Measurements from ENCODE around the gene ALB. TPM values are rescaled to one million over a fixed set of nuclear protein-coding genes. Genes with fewer than 3 reads are reported as not detected.
"Not testable (repeated sequence)": the region's sequence is repeated elsewhere in the genome, so short reads cannot be mapped to it uniquely, and the experiment has no call there.

The ALB gene
- total RNA-seq = 10 to 100 TPM; 13.8 to 22.6 (median 18.3) TPM

DNA sequence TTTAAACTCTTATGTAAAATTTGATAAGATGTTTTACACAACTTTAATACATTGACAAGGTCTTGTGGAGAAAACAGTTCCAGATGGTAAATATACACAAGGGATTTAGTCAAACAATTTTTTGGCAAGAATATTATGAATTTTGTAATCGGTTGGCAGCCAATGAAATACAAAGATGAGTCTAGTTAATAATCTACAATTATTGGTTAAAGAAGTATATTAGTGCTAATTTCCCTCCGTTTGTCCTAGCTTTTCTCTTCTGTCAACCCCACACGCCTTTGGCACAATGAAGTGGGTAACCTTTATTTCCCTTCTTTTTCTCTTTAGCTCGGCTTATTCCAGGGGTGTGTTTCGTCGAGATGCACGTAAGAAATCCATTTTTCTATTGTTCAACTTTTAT, at the start of gene ALB:
TSS of gene ALB (plus strand) at position 246 of the 400 bp plus-strand sequence. CDS start at position 287, 41 bp downstream.
- no peaks in the 10 kb centered on the region for H3K9me3 Mint-ChIP-seq
- H3K4me3 Mint-ChIP-seq = no peak within 1 kb of the TSS
- no peaks in the 10 kb centered on the region for H3K4me1 Mint-ChIP-seq (ENCODE audit: low read depth)
- DNase-seq = no peak
- H3K36me3 Mint-ChIP-seq (ENCODE audit: insufficient read depth) = no peaks in the 10 kb centered on the region
- H3K27me3 Mint-ChIP-seq (ENCODE audit: low read depth) = no peaks in the 10 kb centered on the region
- ATAC-seq = no peak

DNA sequence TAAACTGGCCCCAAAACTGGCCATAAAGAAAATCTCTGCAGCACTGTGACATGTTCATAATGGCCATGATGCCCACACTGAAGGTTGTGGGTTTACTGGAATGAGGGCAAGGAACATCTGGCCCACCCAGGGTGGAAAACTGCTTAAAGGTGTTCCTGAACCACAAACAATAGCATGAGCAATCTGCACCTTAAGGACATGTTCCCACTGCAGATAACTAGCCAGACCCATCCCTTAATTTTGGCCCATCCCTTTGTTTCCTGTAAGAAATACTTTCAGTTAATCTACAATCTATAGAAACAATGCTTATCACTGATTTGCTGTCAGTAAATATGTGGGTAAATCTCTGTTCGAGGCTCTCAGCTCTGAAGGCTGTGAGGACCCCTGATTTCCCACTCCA, 46.9 kb upstream of the ALB start:
- H3K36me3 Mint-ChIP-seq (ENCODE audit: insufficient read depth); H3K27me3 Mint-ChIP-seq (ENCODE audit: low read depth); H3K4me3 Mint-ChIP-seq; H3K4me1 Mint-ChIP-seq (ENCODE audit: low read depth); DNase-seq; ATAC-seq: not testable (repeated sequence)
- peaks cover 16% of the 10 kb centered on the region for H3K9me3 Mint-ChIP-seq

DNA sequence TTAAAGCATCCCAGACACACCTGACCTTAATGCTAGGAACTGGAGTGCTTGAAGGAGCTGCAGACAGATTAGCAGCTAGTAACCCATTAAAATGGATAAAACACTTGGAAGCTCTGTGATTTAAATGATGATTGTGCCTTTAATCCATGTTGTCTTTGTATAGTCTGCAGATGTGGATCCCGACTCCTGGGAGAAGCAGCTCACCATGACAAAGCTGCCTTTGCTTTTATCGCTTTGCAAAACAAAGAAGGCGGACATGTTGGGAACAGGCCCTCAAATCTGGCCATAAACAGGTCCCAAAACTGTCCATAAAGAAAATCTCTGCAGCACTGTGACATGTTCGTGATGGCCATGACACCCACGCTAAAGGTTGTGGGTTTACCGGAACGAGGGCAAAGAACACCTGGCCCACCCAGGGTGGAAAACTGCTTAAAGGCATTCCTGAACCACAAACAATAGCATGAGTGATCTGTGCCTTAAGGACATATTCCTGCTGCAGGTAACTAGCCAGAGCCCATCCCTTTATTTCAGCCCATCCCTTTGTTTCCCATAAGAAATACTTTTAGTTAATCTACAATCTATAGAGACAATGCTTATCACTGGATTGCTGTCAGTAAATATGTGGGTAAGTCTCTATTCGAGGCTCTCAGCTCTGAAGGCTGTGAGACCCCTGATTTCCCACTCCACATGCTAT, 34.4 kb upstream of the ALB start:
- not testable (repeated sequence) for H3K36me3 Mint-ChIP-seq (ENCODE audit: insufficient read depth); H3K4me3 Mint-ChIP-seq; H3K4me1 Mint-ChIP-seq (ENCODE audit: low read depth); H3K27me3 Mint-ChIP-seq (ENCODE audit: low read depth); ATAC-seq; H3K9me3 Mint-ChIP-seq; DNase-seq

DNA sequence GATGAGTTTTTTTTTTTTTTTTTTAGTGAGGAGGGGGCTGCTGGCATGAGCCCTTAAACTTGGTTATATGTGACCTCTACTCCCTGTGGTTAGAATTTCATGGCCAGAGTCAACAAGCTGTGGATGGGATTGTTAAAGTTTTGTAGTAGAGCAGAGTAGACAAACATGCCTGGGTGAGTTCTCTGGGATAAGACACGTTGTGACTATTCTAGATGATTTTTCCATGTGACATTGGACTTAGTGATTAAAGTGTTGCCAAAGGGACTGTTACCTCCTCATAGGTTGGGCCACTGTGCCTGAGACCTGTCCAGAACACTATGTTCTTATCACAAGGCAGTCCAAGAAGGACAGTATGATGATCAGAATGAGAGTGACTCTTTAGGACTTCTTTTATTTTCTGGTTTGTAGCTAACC, 28.8 kb upstream of the ALB start:
- Mint-ChIP-seq H3K4me3 (no peak overlapping the region), H3K27me3 (ENCODE audit: low read depth) (no peaks in the 10 kb centered on the region), H3K36me3 (ENCODE audit: insufficient read depth) (no peaks in the 10 kb centered on the region), H3K9me3 (peaks cover 3% of the 10 kb centered on the region), H3K4me1 (ENCODE audit: low read depth) (no peaks in the 10 kb centered on the region)
- DNase-seq = no peak
- ATAC-seq = no peak

DNA sequence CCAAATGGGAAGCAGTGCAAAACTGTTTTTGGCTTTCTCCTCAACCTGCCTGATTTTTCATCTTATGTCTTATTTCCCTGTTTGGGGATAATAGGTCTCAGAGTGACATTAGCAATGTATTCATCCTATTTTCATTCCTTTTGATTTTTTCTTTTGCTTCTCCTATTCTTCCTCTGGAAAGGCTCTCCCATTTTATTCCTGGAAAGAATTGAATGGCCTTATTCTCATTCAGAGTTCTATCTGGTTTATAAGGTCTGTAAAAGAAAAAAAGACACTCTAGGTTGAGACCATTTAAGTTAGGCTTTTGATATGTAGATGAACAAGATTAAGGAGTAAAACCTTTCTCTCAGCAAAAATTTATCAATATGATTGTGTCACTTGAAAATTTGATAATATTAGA, 27.8 kb upstream of the ALB start:
- no peaks in the 10 kb centered on the region for H3K36me3 Mint-ChIP-seq (ENCODE audit: insufficient read depth)
- H3K4me1 Mint-ChIP-seq (ENCODE audit: low read depth) = no peaks in the 10 kb centered on the region
- no peak for ATAC-seq

DNA sequence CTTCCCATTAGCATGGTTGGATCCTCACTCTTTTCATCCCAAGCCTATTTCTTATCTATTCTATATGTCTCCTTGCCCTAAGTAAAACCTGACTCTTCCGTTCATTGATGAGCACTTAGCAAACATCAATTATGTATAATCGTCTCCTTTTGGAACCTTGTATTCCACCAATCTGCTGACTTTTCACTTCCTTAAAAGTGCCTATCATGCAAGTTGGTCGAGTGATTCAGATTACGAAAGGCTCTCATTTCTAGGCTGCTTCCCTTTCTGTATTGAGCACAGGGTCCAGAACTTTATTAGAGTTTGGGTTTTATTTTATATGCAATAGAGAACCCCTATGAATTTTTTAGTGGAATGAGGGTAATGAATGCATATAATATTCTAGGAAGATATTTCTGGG, 27.1 kb upstream of the ALB start:
- H3K36me3 Mint-ChIP-seq (ENCODE audit: insufficient read depth) = no peaks in the 10 kb centered on the region
- H3K4me3 Mint-ChIP-seq = no peak overlapping the region
- H3K27me3 Mint-ChIP-seq (ENCODE audit: low read depth) = no peaks in the 10 kb centered on the region
- no peaks in the 10 kb centered on the region for H3K9me3 Mint-ChIP-seq
- DNase-seq = no peak
- H3K4me1 Mint-ChIP-seq (ENCODE audit: low read depth) = no peaks in the 10 kb centered on the region
- ATAC-seq = no peak

More for the DNA sequence above, 27.8 kb upstream of the ALB start:
- no peaks in the 10 kb centered on the region for H3K27me3 Mint-ChIP-seq (ENCODE audit: low read depth)
- DNase-seq = no peak
- no peaks in the 10 kb centered on the region for H3K9me3 Mint-ChIP-seq
- H3K4me3 Mint-ChIP-seq = no peak overlapping the region

DNA sequence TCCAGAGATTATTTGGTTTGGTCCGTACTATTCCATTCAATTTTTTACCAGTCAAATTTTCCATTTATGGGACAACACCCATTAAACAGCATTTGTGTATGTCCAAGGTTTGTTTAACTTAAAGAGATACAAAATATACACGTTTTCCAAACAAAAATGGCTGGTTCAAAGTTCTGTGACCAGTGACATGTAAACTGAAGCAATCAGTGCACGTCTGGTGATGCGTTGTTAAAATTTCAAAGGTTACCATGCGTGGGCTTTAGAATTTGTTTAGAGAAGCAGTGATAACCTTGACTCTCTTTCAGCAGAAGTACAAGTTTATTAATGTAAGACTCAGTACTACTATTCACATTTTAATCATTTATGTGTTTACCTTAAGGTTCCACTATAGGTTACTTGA, 25.2 kb upstream of the ALB start:
- Mint-ChIP-seq H3K4me3 (no peak overlapping the region), H3K4me1 (ENCODE audit: low read depth) (no peaks in the 10 kb centered on the region), H3K9me3 (no peaks in the 10 kb centered on the region), H3K36me3 (ENCODE audit: insufficient read depth) (no peaks in the 10 kb centered on the region), H3K27me3 (ENCODE audit: low read depth) (no peaks in the 10 kb centered on the region)
- ATAC-seq (no peak), DNase-seq (no peak)

DNA sequence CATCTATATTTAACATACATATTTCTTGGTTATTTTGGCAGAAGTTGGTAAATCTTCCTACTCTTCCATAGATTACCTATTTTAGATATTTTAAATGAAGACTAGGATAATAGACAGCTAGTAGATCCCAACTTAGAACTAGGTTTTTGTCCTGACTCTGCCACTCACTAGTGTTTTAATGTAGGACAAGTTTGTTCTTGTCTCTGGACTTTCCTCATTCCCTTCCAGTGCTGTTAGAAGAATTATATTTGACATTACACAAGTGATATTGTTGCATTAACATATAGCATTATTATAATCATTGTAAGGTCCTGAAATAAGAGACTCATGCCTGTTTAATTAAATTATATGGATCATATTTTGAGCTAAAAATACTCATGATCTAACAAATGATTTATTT, 24.1 kb upstream of the ALB start:
- H3K36me3 Mint-ChIP-seq (ENCODE audit: insufficient read depth) = no peaks in the 10 kb centered on the region
- DNase-seq (no peak), ATAC-seq (no peak)
- H3K9me3 Mint-ChIP-seq = no peaks in the 10 kb centered on the region
- H3K27me3 Mint-ChIP-seq (ENCODE audit: low read depth) = no peaks in the 10 kb centered on the region
- H3K4me3 Mint-ChIP-seq = no peak overlapping the region
- H3K4me1 Mint-ChIP-seq (ENCODE audit: low read depth) = no peaks in the 10 kb centered on the region

DNA sequence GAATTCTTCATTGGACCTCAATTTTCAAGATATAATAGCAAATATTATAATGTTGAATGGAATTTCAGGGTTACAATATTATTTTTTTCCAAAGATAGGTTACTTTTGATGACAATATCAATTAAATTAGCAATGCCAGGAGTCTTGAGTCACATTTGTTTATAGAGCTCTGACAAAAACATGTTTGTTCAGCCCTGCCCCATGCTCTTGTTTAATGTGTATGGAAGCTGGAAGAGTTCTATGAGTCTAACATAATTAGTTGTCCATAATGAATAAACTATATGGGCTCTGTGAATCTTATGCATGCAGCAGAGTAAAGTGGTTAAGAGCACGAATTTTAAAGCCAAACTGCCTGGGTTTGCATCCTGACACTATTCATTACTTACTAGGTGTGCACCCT, 22.9 kb upstream of the ALB start:
- no peaks in the 10 kb centered on the region for H3K4me1 Mint-ChIP-seq (ENCODE audit: low read depth)
- peaks cover 3% of the 10 kb centered on the region for H3K9me3 Mint-ChIP-seq
- no peak for DNase-seq
- H3K36me3 Mint-ChIP-seq (ENCODE audit: insufficient read depth) = no peaks in the 10 kb centered on the region
- no peak for ATAC-seq
- H3K4me3 Mint-ChIP-seq = no peak overlapping the region
- no peaks in the 10 kb centered on the region for H3K27me3 Mint-ChIP-seq (ENCODE audit: low read depth)

DNA sequence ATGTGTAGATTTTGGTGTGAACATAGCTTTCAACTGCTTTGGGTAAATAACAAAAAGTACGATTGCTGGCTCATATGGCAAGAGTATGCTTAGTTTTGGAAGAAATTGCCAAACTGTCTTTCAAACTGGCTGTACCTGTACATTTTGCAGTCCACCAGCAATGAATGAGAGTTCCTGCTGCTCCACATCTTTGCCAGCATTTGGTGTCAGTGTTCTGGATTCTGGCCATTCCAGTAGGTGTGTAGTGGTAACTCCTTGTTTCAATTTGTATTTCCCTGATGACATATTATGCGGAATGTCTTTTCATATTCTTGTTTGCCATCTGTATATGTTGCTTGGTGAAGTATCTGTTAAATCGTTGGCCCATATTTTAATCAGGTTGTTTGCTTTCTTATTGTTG, 20.6 kb upstream of the ALB start:
- H3K4me1 Mint-ChIP-seq (ENCODE audit: low read depth) = no peaks in the 10 kb centered on the region
- H3K27me3 Mint-ChIP-seq (ENCODE audit: low read depth) = no peaks in the 10 kb centered on the region
- peaks cover 7% of the 10 kb centered on the region for H3K9me3 Mint-ChIP-seq
- H3K36me3 Mint-ChIP-seq (ENCODE audit: insufficient read depth) = no peaks in the 10 kb centered on the region
- ATAC-seq (no peak), DNase-seq (no peak)
- no peak overlapping the region for H3K4me3 Mint-ChIP-seq

DNA sequence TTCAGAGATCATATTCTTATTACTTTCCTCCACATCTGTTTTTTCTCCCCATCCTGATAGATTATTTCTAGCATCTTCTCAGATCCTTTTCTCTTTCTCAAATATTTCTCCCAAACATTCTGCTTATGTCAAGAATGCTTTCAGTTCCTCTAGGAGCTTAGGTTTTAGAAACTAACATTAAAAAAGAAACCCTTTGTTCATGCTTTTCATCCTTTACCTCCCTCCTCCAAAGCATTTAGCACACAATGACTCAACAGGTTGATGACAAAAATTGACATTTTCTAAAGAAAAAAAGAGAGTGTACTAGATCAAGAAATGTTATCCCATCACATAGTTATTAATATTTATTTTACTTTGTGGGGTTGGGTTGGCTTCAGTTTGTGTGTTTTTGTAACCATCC, 16.5 kb upstream of the ALB start:
- peaks cover 5% of the 10 kb centered on the region for H3K27me3 Mint-ChIP-seq (ENCODE audit: low read depth)
- H3K36me3 Mint-ChIP-seq (ENCODE audit: insufficient read depth) = no peaks in the 10 kb centered on the region
- no peak overlapping the region for H3K4me3 Mint-ChIP-seq
- ATAC-seq (no peak), DNase-seq (no peak)
- peaks cover 7% of the 10 kb centered on the region for H3K9me3 Mint-ChIP-seq
- no peaks in the 10 kb centered on the region for H3K4me1 Mint-ChIP-seq (ENCODE audit: low read depth)

DNA sequence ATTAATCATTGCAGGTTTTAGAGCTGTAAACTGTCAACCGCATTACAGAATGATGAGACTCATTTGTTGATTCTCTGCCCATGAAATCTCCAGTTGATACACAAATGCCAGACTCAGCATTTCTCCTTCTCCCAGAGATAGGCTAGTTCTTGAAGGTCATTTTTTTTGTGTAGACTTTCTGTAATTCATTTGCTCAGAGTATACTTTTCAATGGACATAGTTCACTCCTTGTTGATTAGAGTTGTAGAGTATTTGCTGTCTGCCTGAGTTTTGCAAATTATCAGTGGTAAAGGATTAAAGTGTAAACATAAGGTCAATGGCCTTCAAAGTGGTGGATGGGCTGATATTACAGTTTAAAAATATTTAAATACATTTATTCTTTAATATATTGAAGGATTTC, 15.2 kb upstream of the ALB start:
- ATAC-seq (no peak), DNase-seq (no peak)
- no peaks in the 10 kb centered on the region for H3K4me1 Mint-ChIP-seq (ENCODE audit: low read depth)
- H3K4me3 Mint-ChIP-seq = no peak overlapping the region
- peaks cover 5% of the 10 kb centered on the region for H3K27me3 Mint-ChIP-seq (ENCODE audit: low read depth)
- H3K36me3 Mint-ChIP-seq (ENCODE audit: insufficient read depth) = no peaks in the 10 kb centered on the region
- H3K9me3 Mint-ChIP-seq = peaks cover 7% of the 10 kb centered on the region

DNA sequence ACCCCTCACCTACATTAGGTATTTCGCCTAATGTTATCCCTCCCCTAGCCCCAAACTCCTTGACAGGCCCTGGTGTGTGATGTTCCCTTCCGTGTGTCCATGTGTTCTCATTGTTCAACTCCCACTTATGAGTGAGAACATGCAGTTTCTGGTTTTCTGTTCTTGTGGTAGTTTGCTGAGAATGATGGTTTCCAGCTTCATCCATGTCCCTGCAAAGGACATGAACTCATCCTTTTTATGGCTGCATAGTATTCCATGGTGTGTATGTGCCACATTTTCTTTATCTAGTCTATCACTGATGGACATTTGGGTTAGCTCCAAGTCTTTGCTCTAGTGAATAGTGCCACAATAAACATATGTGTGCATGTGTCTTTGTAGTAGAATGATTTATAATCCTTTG, 14.4 kb upstream of the ALB start:
- not testable (repeated sequence) for H3K4me1 Mint-ChIP-seq (ENCODE audit: low read depth); H3K36me3 Mint-ChIP-seq (ENCODE audit: insufficient read depth); ATAC-seq; DNase-seq; H3K27me3 Mint-ChIP-seq (ENCODE audit: low read depth); H3K9me3 Mint-ChIP-seq; H3K4me3 Mint-ChIP-seq

DNA sequence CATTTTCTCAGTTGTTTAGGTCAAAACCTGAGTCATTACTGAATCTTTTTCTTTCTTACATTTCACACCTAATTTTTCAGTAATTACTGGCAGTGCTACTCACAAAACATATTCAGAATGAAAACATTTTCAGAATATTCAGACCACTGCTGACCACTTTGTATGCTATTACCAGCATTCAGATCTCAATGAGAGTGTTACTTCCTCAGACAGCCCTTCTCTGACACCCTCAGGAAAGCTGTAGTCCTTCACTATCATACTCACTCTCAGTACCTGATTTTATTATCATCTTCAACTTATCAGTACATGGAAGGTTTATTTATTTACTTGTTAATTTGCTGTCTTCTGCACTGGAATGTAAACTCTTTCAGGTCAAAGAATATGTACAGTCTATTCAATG, 12.3 kb upstream of the ALB start:
- H3K9me3 Mint-ChIP-seq = no peaks in the 10 kb centered on the region
- no peak overlapping the region for H3K4me3 Mint-ChIP-seq
- DNase-seq (no peak), ATAC-seq (no peak)
- H3K4me1 Mint-ChIP-seq (ENCODE audit: low read depth) = no peaks in the 10 kb centered on the region
- H3K27me3 Mint-ChIP-seq (ENCODE audit: low read depth) = peaks cover 5% of the 10 kb centered on the region
- no peaks in the 10 kb centered on the region for H3K36me3 Mint-ChIP-seq (ENCODE audit: insufficient read depth)

DNA sequence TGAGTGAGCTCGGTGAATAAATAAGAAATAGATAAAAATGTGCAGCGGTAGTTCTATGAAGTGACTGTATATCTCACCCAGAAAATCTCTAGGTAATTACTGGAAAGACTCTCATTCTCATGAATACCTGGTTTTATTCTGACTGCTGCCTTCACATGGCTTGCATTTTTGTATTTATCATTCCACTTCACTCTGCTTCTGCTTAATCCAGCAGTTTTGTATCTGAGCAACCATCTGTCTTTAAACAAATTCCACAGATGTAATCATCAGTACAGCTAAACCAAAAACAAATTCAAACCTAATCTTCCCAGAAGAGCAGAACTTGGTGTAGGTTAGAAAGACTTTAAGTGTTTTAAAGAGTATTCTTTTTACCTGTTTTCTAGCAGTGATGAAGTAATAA, 11.2 kb upstream of the ALB start:
- Mint-ChIP-seq H3K9me3 (no peaks in the 10 kb centered on the region), H3K4me3 (no peak overlapping the region), H3K36me3 (ENCODE audit: insufficient read depth) (no peaks in the 10 kb centered on the region), H3K27me3 (ENCODE audit: low read depth) (peaks cover 5% of the 10 kb centered on the region), H3K4me1 (ENCODE audit: low read depth) (no peaks in the 10 kb centered on the region)
- no peak for DNase-seq
- no peak for ATAC-seq

DNA sequence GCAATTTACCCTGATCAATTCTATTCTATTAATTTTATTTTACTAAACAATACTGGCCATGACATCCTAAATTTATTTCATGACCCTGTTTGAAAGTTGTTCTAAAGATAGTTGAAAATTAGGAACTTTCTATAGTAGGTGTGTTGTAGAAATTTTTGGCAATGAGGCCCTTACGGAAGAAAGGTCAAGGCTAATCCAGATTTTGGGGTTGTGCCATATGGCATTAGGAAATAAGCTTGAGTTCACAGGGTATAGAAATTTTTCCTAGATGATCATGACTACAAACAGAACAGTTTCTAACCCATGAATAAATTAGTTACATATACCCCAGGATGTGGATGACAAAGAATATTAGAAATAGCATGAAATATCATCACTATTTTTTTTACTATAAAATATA, 7.8 kb upstream of the ALB start:
- Mint-ChIP-seq H3K36me3 (ENCODE audit: insufficient read depth) (no peaks in the 10 kb centered on the region), H3K9me3 (no peaks in the 10 kb centered on the region), H3K27me3 (ENCODE audit: low read depth) (peaks cover 3% of the 10 kb centered on the region), H3K4me1 (ENCODE audit: low read depth) (no peaks in the 10 kb centered on the region), H3K4me3 (no peak overlapping the region)
- DNase-seq (no peak), ATAC-seq (no peak)

All from activated T-cell treated with anti-CD3 and anti-CD28 coated beads, Interleukin-2, amount 50 U/mL, for 4 hours (primary cell).